K562 (cell line): Measurements from ENCODE around the gene NDUFV2. TPM values are rescaled to one million over a fixed set of nuclear protein-coding genes. Genes with fewer than 3 reads are reported as not detected.

Experiments
- BCLAF1 ChIP-seq, 2 experiments: fragments of 450-650 bp in 1 of 2; IDR thresholded peaks; 2 replicates each; pipeline ENCODE4 v1.6.1; 2011 to 2017; ENCODE audit warnings: low read depth in 2 of 2, antibody characterized with exemption in 1 of 2, borderline replicate concordance in 1 of 2, low read length in 1 of 2, mild to moderate bottlenecking in 1 of 2, mixed read lengths in 1 of 2; ENCODE audit not compliant: control insufficient read depth in 1 of 2
- CAMTA2 ChIP-seq: fragments of 250-450 bp; sonication (Bioruptor Pico); conservative IDR thresholded peaks from 2 replicates; pipeline ENCODE4 v1.5.1; 2022
- HBP1 ChIP-seq: fragments of 450-650 bp; formaldehyde crosslinking; IDR thresholded peaks from 2 replicates; pipeline ENCODE4 v1.4.0; 2022; ENCODE audit warnings: missing genetic modification characterization
- KHSRP ChIP-seq: fragments of 450-650 bp; IDR thresholded peaks from 2 replicates; pipeline ENCODE4 v1.6.1; 2017
- MAFF ChIP-seq: IDR thresholded peaks from 2 replicates; pipeline ENCODE4 v1.6.1; 2012; ENCODE audit warnings: low read length, improper control_type of control experiment
- MTF1 ChIP-seq: fragments of 250-450 bp; sonication (Bioruptor Pico); IDR thresholded peaks from 2 replicates; pipeline ENCODE4 v1.9.0; 2021; ENCODE audit warnings: moderate library complexity, mild to moderate bottlenecking, inconsistent platforms, borderline replicate concordance
- NFXL1 ChIP-seq: fragments of 450-650 bp; formaldehyde crosslinking; IDR thresholded peaks from 2 replicates; pipeline ENCODE4 v1.4.0; 2021; ENCODE audit warnings: mild to moderate bottlenecking
- PCBP1 ChIP-seq: fragments of 200-400 bp; formaldehyde crosslinking; IDR thresholded peaks from 2 replicates; pipeline ENCODE4 v1.6.1; 2018; ENCODE audit warnings: mild to moderate bottlenecking, low read depth, low read length; ENCODE audit not compliant: poor library complexity, severe bottlenecking
- SMAD2 ChIP-seq: fragments of 150-350 bp; IDR thresholded peaks from 2 replicates; pipeline ENCODE4 v1.6.1; 2014; ENCODE audit warnings: low read depth, mild to moderate bottlenecking, low read length
- SMARCC2 ChIP-seq: fragments of 450-650 bp; IDR thresholded peaks from 2 replicates; pipeline ENCODE4 v1.6.1; 2017; ENCODE audit warnings: antibody characterized with exemption, moderate library complexity, mild to moderate bottlenecking, low read depth
- SOX6 ChIP-seq: fragments of 450-650 bp; IDR thresholded peaks from 2 replicates; pipeline ENCODE4 v1.6.1; 2014; ENCODE audit warnings: mild to moderate bottlenecking
- SRSF1 ChIP-seq: fragments of 200-400 bp; formaldehyde crosslinking; IDR thresholded peaks from 2 replicates; pipeline ENCODE4 v1.6.1; 2017; ENCODE audit warnings: mild to moderate bottlenecking, low read depth, low read length, moderate library complexity
- STAT6 ChIP-seq: sonication (generic); formaldehyde crosslinking; IDR thresholded peaks from 2 replicates; pipeline ENCODE4 v1.8.1; 2023; ENCODE audit warnings: mild to moderate bottlenecking, missing genetic modification reagents
- TRIM25 ChIP-seq: fragments of 450-650 bp; IDR thresholded peaks from 2 replicates; pipeline ENCODE4 v1.7.0; 2016; ENCODE audit warnings: borderline replicate concordance
- ZBED1 ChIP-seq: IDR thresholded peaks from 2 replicates; pipeline ENCODE4 v1.6.1; 2014
- ZNF445 ChIP-seq: fragments of 250-450 bp; sonication (Bioruptor Pico); IDR thresholded peaks from 2 replicates; pipeline ENCODE4 v1.4.0; 2020; ENCODE audit warnings: low read depth, mild to moderate bottlenecking, moderate library complexity
- ZNF717 ChIP-seq: fragments of 250-450 bp; sonication (Bioruptor Pico); IDR thresholded peaks from 2 replicates; pipeline ENCODE4 v1.5.0; 2021
- polyA plus RNA-seq, 8 experiments: library from polyadenylated mRNA; depleted of rRNA in 4 of 8; stranded (reverse) in 5 of 8; unstranded in 3 of 8; fragments of >200 nt; fragmentation: Nextera tagmentation in 2 of 8; fragmentation: Illumina TruSeq in 1 of 8; extraction: Ambion mirVana in 2 of 8; extraction: Trizol in 1 of 8; gene quantifications; 2 replicates each; pipeline versions ENCODE4 v1.2.1 to v1.2.3, GENCODE V29; 2011 to 2014; ENCODE audit warnings: inconsistent platforms in 1 of 8, missing spikeins in 1 of 8
- total RNA-seq, 7 experiments: library from RNA; depleted of rRNA in 6 of 7; stranded (reverse); fragments of >200 nt in 6 of 7; fragmentation: Illumina TruSeq in 2 of 7; extraction: Trizol in 2 of 7; gene quantifications; 2 replicates each; pipeline versions ENCODE4 v1.2.1 to v1.2.3, GENCODE V29; 2011 to 2021; ENCODE audit warnings: low replicate concordance in 1 of 7
- TF ChIP-seq, protein P1 (sequence below): fragments of 450-650 bp; IDR thresholded peaks from one replicate; pipeline ENCODE4 v1.6.1; 2018; ENCODE audit warnings: mild to moderate bottlenecking, moderate library complexity; ENCODE audit not compliant: partially characterized antibody
- TF ChIP-seq, protein P2 (sequence below): fragments of 250-450 bp; sonication (Bioruptor Pico); IDR thresholded peaks from 2 replicates; pipeline ENCODE4 v1.5.0; 2021

The NDUFV2 gene
- total and polyA plus RNA-seq, 9 of the 15 experiments (the other 6 are each of a cell fraction or from before 2014, with no cell fraction given): 213 to 550 (median 384) TPM

DNA sequence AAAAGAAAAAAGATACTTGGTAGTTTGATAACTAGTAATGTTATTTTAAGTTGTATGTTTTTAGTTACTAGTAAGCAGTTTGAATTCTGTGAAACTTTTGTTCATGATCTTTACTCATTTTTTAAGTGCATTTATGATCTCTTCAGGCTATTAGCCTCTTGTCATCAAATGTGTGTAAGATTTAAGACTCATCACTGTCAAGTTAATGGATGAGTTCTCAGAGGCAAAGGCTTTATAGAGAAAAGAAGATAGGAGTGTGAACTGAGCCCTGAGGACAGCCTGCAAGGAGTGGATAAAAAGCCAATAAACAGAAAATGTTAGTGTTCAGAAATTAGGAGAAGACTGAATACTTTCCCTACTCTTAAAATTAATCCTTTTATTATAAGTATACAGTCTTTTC lies 13.5 kb downstream of the NDUFV2 start (continued):
- TF ChIP-seq, protein P1, sequence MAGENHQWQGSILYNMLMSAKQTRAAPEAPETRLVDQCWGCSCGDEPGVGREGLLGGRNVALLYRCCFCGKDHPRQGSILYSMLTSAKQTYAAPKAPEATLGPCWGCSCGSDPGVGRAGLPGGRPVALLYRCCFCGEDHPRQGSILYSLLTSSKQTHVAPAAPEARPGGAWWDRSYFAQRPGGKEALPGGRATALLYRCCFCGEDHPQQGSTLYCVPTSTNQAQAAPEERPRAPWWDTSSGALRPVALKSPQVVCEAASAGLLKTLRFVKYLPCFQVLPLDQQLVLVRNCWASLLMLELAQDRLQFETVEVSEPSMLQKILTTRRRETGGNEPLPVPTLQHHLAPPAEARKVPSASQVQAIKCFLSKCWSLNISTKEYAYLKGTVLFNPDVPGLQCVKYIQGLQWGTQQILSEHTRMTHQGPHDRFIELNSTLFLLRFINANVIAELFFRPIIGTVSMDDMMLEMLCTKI: no peak
- TF ChIP-seq HBP1 (CRISPR knock-in tag) (no peak), SOX6 (no peak), BCLAF1 (IDR thresholded peaks at IDR 0.05; ENCODE audit: borderline replicate concordance in 1 of 2, control insufficient read depth in 1 of 2, low read depth in 2 of 2, low read length in 1 of 2) (no peak), SMAD2 (no peak), MTF1 (CRISPR knock-in tag) (no peak), NFXL1 (CRISPR knock-in tag) (no peak), MAFF (no peak), TRIM25 (no peak), SMARCC2 (no peak), ZBED1 (no peak), PCBP1 (no peak), SRSF1 (no peak), CAMTA2 (no peak), KHSRP (no peak), ZNF717 (CRISPR knock-in tag) (no peak), STAT6 (CRISPR knock-in tag) (no peak), ZNF445 (CRISPR knock-in tag) (no peak)
- TF ChIP-seq, protein P2, sequence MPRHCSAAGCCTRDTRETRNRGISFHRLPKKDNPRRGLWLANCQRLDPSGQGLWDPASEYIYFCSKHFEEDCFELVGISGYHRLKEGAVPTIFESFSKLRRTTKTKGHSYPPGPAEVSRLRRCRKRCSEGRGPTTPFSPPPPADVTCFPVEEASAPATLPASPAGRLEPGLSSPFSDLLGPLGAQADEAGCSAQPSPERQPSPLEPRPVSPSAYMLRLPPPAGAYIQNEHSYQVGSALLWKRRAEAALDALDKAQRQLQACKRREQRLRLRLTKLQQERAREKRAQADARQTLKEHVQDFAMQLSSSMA (CRISPR knock-in tag): no peak
